Left lung (tissue), 10 donors: ENCODE data around the gene ITPK1. TPM values are rescaled to one million over a fixed set of nuclear protein-coding genes. Genes with fewer than 3 reads are reported as not detected.

Experiments
- ATAC-seq: fragments of 200-7000 bp; cut with Tn5 transposase; one replicate; pipeline ENCODE4 v1.9.1; 2020; ENCODE audit warnings: moderate library complexity
- DNase-seq, 4 donors: peaks; one replicate each; pipeline ENCODE4 v3.0.0-alpha.2; 2013 to 2020
- H3K27ac ChIP-seq, 2 donors: fragments of 200-600 bp; sonication (generic) in 1 of 2; one replicate each; pipeline versions ENCODE4 v1.5.0 to v1.8.0; 2020 to 2021
- H3K27me3 ChIP-seq, 2 donors: fragments of 200-600 bp; sonication (generic) in 1 of 2; one replicate each; pipeline versions ENCODE4 v1.5.0 to v1.8.0; 2020 to 2021
- H3K36me3 ChIP-seq, 2 donors: fragments of 200-600 bp; sonication (generic) in 1 of 2; one replicate each; pipeline versions ENCODE4 v1.5.0 to v1.8.0; 2020 to 2021
- H3K4me1 ChIP-seq, 2 donors: fragments of 200-600 bp; one replicate each; pipeline ENCODE4 v1.8.0; 2021
- H3K4me3 ChIP-seq, 2 donors: fragments of 200-600 bp; sonication (generic) in 1 of 2; one replicate each; pipeline versions ENCODE4 v1.5.0 to v1.8.0; 2020 to 2021; ENCODE audit warnings: mild to moderate bottlenecking in 1 of 2
- H3K9me3 ChIP-seq, 2 donors: fragments of 200-600 bp; sonication (generic) in 1 of 2; one replicate each; pipeline versions ENCODE4 v1.5.0 to v1.8.0; 2020 to 2021
- intact Hi-C, 2 donors: fragments of 100-400 bp; cut with DNase I; formaldehyde crosslinking; loops; one replicate each; pipeline versions ENCODE4 v1.11.2 to v1.14.2; 2022
- polyA plus RNA-seq, 6 donors: library from polyadenylated mRNA; unstranded; fragments of 120-200 nt; gene quantifications; one replicate each; pipeline ENCODE4 v1.2.1, GENCODE V29; 2013; ENCODE audit not compliant: insufficient read length in 6 of 6
- total RNA-seq, 2 donors: library from RNA; stranded (reverse); fragmentation: NEBNext Ultra II Directional; extraction: Animal tissue kit (Norgen Biotek cat#: 25700); gene quantifications; one replicate each; pipeline ENCODE4 v1.2.1, GENCODE V29; 2021
- TF ChIP-seq, protein P1 (sequence below), 2 donors: fragments of 200-600 bp; sonication (generic) in 1 of 2; IDR thresholded peaks; one replicate each; pipeline versions ENCODE4 v1.5.0 to v1.8.0; 2021; ENCODE audit warnings: antibody characterized with exemption in 2 of 2
- donor health status: DM: no; HTN: yes; CAD: no.
- donor health status: DM: no; HTN: no; CAD: no.

The ITPK1 gene
- total and polyA plus RNA-seq, 8 donors: 18.1 to 108 (median 20.8) TPM

DNA sequence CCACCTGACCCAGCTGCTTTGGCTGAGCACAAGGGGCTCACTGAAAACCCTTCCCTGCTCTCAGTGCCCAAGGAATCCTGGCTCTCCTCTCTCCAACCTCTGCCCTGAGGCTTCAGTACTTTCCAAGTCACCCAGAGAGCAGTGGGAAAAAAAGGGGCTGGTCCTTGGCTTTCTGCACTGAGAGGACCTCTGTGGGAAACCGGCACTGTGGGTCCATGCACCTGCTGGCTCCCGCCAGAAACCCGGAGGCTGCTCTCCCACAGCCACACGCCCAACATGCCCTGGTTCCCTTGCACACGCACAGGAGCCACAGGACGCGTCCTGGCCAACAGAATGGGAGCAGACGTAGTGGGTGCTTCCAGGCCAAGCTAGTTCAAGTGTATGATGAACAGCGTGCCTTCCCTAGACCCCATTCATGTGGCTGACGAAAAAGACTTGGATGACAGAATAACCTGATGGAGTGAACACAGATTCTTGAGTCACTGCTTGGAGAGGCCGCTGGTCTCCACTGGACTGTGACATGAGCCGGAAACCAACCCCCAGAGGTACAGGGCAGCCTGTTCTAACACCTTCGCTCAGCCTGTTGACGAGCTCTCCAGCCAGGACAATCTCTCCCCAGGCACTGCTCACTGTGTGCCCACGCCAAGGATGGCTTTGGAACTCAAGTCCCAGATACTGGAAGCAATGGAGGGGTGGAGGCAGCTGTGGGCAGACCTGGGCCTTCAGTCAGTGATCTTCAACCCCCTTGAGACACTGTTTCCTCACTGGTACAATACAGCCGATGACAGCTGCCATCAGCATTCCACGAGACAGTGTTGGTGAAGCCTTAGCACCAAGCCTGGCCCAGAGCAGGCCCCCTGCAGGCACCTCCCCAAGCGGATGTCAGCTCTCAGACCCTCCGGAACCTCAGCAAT is 87.7 kb downstream of the ITPK1 start:
- no peak overlapping the region for H3K27ac ChIP-seq
- DNase-seq: no peak
- H3K4me3 ChIP-seq: no peak overlapping the region
- H3K36me3 ChIP-seq: no peaks in the 10 kb centered on the region
- TF ChIP-seq, protein P1, sequence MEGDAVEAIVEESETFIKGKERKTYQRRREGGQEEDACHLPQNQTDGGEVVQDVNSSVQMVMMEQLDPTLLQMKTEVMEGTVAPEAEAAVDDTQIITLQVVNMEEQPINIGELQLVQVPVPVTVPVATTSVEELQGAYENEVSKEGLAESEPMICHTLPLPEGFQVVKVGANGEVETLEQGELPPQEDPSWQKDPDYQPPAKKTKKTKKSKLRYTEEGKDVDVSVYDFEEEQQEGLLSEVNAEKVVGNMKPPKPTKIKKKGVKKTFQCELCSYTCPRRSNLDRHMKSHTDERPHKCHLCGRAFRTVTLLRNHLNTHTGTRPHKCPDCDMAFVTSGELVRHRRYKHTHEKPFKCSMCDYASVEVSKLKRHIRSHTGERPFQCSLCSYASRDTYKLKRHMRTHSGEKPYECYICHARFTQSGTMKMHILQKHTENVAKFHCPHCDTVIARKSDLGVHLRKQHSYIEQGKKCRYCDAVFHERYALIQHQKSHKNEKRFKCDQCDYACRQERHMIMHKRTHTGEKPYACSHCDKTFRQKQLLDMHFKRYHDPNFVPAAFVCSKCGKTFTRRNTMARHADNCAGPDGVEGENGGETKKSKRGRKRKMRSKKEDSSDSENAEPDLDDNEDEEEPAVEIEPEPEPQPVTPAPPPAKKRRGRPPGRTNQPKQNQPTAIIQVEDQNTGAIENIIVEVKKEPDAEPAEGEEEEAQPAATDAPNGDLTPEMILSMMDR (IDR thresholded peaks at IDR 0.05): no peak
- H3K9me3 ChIP-seq: no peaks in the 10 kb centered on the region
- peaks cover 5 to 19% of the 10 kb centered on the region in 2 donors for H3K4me1 ChIP-seq
- no peak for ATAC-seq
- intact Hi-C loops: no loop called here
- no peaks in the 10 kb centered on the region for H3K27me3 ChIP-seq

DNA sequence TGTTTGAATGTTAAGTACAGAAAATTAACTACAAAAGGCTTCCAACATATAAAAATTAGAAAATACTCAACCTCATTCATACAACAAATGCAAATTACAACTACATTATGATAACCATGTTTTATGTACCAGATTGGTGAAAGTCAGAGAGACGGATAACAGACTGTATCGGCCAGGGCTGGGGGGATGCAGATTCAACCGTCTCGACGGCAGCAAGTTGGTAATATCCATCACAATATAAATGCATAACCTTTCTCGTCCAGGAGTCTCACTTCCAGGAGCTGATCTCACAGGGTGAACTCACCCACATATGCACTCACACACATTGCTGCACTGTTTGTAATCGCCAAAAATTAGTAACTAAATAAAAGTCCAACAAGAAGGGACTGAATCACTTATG is 89.4 kb downstream of the ITPK1 start:
- DNase-seq (no peak), ATAC-seq (no peak)
- no peaks in the 10 kb centered on the region for H3K36me3 ChIP-seq
- H3K27me3 ChIP-seq: no peaks in the 10 kb centered on the region
- H3K27ac ChIP-seq: no peak overlapping the region
- TF ChIP-seq, protein P1 (IDR thresholded peaks at IDR 0.05): no peak
- intact Hi-C loops: no loop called here
- H3K4me1 ChIP-seq: peaks cover 0 to 1% of the 10 kb centered on the region in 2 donors
- H3K4me3 ChIP-seq: no peak overlapping the region
- no peaks in the 10 kb centered on the region for H3K9me3 ChIP-seq

- Histone ChIP-seq H3K27me3 (no peaks in the 10 kb centered on the region), H3K36me3 (no peaks in the 10 kb centered on the region), H3K27ac (no peak overlapping the region), H3K4me1 (no peaks in the 10 kb centered on the region), H3K9me3 (no peaks in the 10 kb centered on the region), H3K4me3 (no peak overlapping the region)
- DNase-seq (no peak), ATAC-seq (no peak)
- intact Hi-C loops: no loop called here
- TF ChIP-seq, protein P1 (IDR thresholded peaks at IDR 0.05): no peak
Measured at GRCh38 chr14:93025055-93025454, 90.7 kb downstream of the ITPK1 start.

DNA sequence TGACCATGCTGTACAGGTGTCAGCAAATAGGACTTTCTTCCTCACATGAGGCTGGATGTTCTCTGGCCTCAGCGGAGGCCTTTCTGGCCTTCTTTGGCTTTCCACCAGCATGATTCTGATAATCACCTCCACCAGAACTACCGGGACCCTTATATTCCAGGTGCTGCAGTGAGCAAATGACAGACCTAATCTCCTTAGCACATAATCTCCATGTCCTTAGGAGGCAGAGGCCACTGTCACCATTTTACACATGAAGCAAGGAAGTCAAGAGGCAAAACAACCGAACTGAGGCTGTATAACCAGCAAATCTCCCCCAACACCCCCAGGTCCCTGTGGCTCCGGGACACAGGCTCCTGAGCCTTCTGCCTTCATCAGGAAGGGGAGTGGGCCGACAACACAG is 91.2 kb downstream of the ITPK1 start:
- TF ChIP-seq, protein P1 (IDR thresholded peaks at IDR 0.05): no peak
- DNase-seq: no peak
- no peaks in the 10 kb centered on the region for H3K36me3 ChIP-seq
- H3K4me1 ChIP-seq: no peaks in the 10 kb centered on the region
- H3K9me3 ChIP-seq: no peaks in the 10 kb centered on the region
- no peak overlapping the region for H3K4me3 ChIP-seq
- intact Hi-C loops: no loop called here
- H3K27me3 ChIP-seq: no peaks in the 10 kb centered on the region
- no peak overlapping the region for H3K27ac ChIP-seq
- no peak for ATAC-seq

DNA sequence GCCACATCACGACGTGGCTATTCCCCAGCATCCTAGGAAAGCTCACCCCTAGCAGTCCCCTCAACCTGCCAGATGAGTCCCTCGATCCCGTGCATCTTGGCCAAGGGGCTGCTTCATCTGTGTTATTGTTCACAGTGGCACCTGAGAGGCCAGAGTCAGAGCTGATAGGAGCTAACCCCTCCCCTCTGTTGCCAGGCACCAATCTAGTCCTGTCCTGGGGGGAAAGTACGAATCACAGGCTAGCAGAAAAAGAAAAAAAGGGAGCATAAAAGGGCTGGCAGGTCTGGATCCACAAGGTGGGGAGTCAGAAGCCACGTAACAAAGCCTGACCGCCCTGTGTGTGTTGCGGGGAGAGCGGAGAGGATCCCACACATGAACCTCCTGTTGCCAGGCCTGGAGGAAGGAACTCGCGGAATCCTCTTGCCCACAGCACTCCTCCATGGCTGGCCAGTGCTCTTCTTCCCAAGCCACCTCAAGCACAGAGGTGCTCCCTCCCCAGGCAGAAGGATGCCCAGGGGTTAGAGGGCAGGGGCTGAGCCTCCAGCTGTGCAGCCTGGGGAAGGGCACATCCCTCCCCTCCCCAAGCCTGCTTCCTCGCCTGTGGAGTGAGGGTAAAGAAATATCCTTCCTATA is 91.8 kb downstream of the ITPK1 start:
- TF ChIP-seq, protein P1 (IDR thresholded peaks at IDR 0.05): no peak
- intact Hi-C loops: no loop called here
- Histone ChIP-seq H3K4me3 (no peak overlapping the region), H3K9me3 (no peaks in the 10 kb centered on the region), H3K27ac (no peak overlapping the region), H3K27me3 (no peaks in the 10 kb centered on the region), H3K36me3 (no peaks in the 10 kb centered on the region), H3K4me1 (no peaks in the 10 kb centered on the region)
- ATAC-seq (no peak), DNase-seq (no peak)
